Caco-2 (cell line): Measurements from ENCODE around the gene MAPK11. TPM values are rescaled to one million over a fixed set of nuclear protein-coding genes. Genes with fewer than 3 reads are reported as not detected.
A peak's percentile ranks its signal among the peaks of the same experiment; 100 is the strongest.

Source experiments
- BruUV-seq: library from RNA; stranded (reverse); fragments of 400-500 nt; replicated peaks from 2 replicates; lab custom pipeline; 2021; lab: Mats Ljungman, UMichigan
- CTCF ChIA-PET: fragments of 300-600 bp; sonication (Branson Sonifier 250); formaldehyde crosslinking; loops from one replicate; lab custom pipeline; 2022; ENCODE audit warnings: antibody characterized with exemption; lab: Charles Lee
- POLR2A ChIA-PET: fragments of 300-600 bp; sonication (Branson Sonifier 250); formaldehyde crosslinking; loops from one replicate; lab custom pipeline; 2022; ENCODE audit warnings: antibody characterized with exemption; lab: Charles Lee
- DNase-seq, 2 experiments: peaks; one replicate each; pipeline versions ENCODE4 v3.0.0 to v3.0.0-alpha.2; 2020 to 2022
- H3K27me3 ChIP-seq: replicated peaks from 2 replicates; pipeline ENCODE4 v1.6.0; 2011; ENCODE audit warnings: low read length; ENCODE audit not compliant: control insufficient read depth, insufficient read depth
- H3K36me3 ChIP-seq: 2 replicates; pipeline ENCODE4 v1.5.1; 2011; ENCODE audit warnings: low read length; ENCODE audit not compliant: control insufficient read depth, insufficient read depth
- H3K4me1 ChIP-seq: fragments of 250-450 bp; sonication (Bioruptor Pico); 2 replicates; pipeline ENCODE4 v1.5.1; 2020; ENCODE audit warnings: mild to moderate bottlenecking
- H3K4me3 ChIP-seq: 2 replicates; pipeline ENCODE4 v1.5.1; 2011; ENCODE audit warnings: low read depth, mild to moderate bottlenecking, control low read depth, low read length
- H3K9me3 ChIP-seq: fragments of 250-450 bp; sonication (Bioruptor Pico); 2 replicates; pipeline ENCODE4 v1.5.1; 2020; ENCODE audit warnings: mild to moderate bottlenecking, moderate library complexity
- H3K27ac Mint-ChIP-seq: one replicate; pipeline ENCODE4 v1.8.0; 2022; ENCODE audit warnings: mixed read lengths; ENCODE audit not compliant: unreplicated experiment
- H3K27me3 Mint-ChIP-seq: one replicate; pipeline ENCODE4 v1.8.0; 2022; ENCODE audit warnings: mixed read lengths; ENCODE audit not compliant: insufficient read depth, unreplicated experiment
- H3K36me3 Mint-ChIP-seq: one replicate; pipeline ENCODE4 v1.8.0; 2022; ENCODE audit warnings: mild to moderate bottlenecking, mixed read lengths; ENCODE audit not compliant: insufficient read depth, unreplicated experiment
- H3K4me1 Mint-ChIP-seq: one replicate; pipeline ENCODE4 v1.8.0; 2022; ENCODE audit warnings: low read depth, mixed read lengths; ENCODE audit not compliant: unreplicated experiment
- H3K4me3 Mint-ChIP-seq: one replicate; pipeline ENCODE4 v1.8.0; 2022; ENCODE audit warnings: mild to moderate bottlenecking, moderate library complexity, mixed read lengths; ENCODE audit not compliant: unreplicated experiment
- H3K9me3 Mint-ChIP-seq: one replicate; pipeline ENCODE4 v1.8.0; 2022; ENCODE audit warnings: mixed read lengths; ENCODE audit not compliant: unreplicated experiment
- intact Hi-C: fragments of 100-400 bp; cut with micrococcal nuclease; formaldehyde crosslinking; loops from one replicate; pipeline ENCODE4 v1.10.0; 2022; ENCODE audit not compliant: unreplicated experiment
- total RNA-seq: library from RNA; stranded (reverse); gene quantifications from 2 replicates; pipeline ENCODE4 v1.2.3, GENCODE V29; 2022
- TF ChIP-seq, protein P1 (sequence below), 2 experiments: fragments of 200-600 bp in 1 of 2; IDR thresholded peaks; 1 replicate in 1 of 2; 2 replicates in 1 of 2; pipeline versions ENCODE4 v1.5.1 to v1.8.0; 2011 to 2022; ENCODE audit warnings: antibody characterized with exemption in 1 of 2, control low read depth in 1 of 2, inconsistent platforms in 1 of 2, low read depth in 1 of 2, low read length in 1 of 2, mild to moderate bottlenecking in 1 of 2, moderate library complexity in 1 of 2; ENCODE audit not compliant: insufficient read depth in 1 of 2, severe bottlenecking in 1 of 2, unreplicated experiment in 1 of 2

The MAPK11 gene
- total RNA-seq, 1 experiment from 2014 or later: 1.3 TPM

DNA sequence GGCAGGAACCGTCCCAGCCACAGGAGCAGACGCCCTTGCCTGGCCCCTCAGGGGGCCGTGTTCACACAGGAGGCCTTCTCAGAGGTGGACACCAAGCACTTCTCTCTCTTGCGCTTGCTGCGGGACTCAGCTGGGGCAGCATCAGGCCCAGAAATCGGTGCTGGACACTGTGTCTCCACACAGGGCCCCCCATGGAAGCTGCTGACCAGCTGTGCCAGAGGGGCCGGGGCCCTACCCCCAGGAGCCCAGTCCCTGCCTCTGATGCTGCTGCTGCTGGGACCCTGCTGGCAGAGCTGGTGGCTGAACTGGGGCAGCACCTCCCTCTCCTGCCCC is 33.3 kb upstream of the MAPK11 start:
- peaks cover 2% of the 10 kb centered on the region for H3K36me3 ChIP-seq
- Mint-ChIP-seq H3K9me3 (no peaks in the 10 kb centered on the region), H3K27ac (peak overlapping the region; percentile 89), H3K27me3 (no peaks in the 10 kb centered on the region), H3K4me3 (no peak overlapping the region), H3K36me3 (peaks cover 6% of the 10 kb centered on the region), H3K4me1 (peaks cover 7% of the 10 kb centered on the region)
- intact Hi-C loops: no loop called here
- DNase-seq: no peak
- no TSS peak for BruUV-seq
- TF ChIP-seq, protein P1, sequence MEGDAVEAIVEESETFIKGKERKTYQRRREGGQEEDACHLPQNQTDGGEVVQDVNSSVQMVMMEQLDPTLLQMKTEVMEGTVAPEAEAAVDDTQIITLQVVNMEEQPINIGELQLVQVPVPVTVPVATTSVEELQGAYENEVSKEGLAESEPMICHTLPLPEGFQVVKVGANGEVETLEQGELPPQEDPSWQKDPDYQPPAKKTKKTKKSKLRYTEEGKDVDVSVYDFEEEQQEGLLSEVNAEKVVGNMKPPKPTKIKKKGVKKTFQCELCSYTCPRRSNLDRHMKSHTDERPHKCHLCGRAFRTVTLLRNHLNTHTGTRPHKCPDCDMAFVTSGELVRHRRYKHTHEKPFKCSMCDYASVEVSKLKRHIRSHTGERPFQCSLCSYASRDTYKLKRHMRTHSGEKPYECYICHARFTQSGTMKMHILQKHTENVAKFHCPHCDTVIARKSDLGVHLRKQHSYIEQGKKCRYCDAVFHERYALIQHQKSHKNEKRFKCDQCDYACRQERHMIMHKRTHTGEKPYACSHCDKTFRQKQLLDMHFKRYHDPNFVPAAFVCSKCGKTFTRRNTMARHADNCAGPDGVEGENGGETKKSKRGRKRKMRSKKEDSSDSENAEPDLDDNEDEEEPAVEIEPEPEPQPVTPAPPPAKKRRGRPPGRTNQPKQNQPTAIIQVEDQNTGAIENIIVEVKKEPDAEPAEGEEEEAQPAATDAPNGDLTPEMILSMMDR (IDR thresholded peaks at IDR 0.05; ENCODE audit: insufficient read depth in 1 of 2, low read depth in 1 of 2, low read length in 1 of 2, severe bottlenecking in 1 of 2, unreplicated experiment in 1 of 2): no peak
- H3K27me3 ChIP-seq: no peaks in the 10 kb centered on the region
- ChIA-PET CTCF (interaction anchor here (0.6 kb wide), 1 partner anchor 36 kb away, joined by 4 read pairs; no protein-coding TSS in a partner anchor), POLR2A (interaction anchor here (0.5 to 1.5 kb wide), 3 partner anchors 10 to 204 kb away, joined by 4 to 6 read pairs (median 4); partner anchors contain the start of gene LMF2)
- no peaks in the 10 kb centered on the region for H3K9me3 ChIP-seq
- H3K4me1 ChIP-seq: peaks cover 48% of the 10 kb centered on the region
- H3K4me3 ChIP-seq: no peak overlapping the region

DNA sequence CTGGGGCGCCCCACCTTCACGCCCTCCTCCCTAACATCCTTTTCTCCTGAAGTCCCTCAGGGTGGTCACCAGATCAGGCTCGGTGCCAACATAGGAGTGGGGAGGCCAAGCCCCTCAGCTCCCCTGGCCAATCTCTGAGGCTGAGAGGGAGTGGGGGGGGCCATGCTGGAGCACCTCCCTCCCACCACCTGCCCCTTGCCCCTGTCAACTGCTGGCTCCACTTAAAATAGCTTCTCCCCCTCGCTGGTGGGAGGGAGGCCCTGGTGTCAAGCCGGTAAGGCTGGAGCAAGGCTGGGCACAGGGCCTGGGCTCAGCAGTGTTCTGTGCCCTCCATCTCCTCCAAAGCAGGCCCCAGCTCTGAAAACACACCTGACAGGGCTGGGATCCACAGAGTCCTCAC is 32.4 kb upstream of the MAPK11 start:
- peaks cover 6% of the 10 kb centered on the region for H3K36me3 Mint-ChIP-seq

DNA sequence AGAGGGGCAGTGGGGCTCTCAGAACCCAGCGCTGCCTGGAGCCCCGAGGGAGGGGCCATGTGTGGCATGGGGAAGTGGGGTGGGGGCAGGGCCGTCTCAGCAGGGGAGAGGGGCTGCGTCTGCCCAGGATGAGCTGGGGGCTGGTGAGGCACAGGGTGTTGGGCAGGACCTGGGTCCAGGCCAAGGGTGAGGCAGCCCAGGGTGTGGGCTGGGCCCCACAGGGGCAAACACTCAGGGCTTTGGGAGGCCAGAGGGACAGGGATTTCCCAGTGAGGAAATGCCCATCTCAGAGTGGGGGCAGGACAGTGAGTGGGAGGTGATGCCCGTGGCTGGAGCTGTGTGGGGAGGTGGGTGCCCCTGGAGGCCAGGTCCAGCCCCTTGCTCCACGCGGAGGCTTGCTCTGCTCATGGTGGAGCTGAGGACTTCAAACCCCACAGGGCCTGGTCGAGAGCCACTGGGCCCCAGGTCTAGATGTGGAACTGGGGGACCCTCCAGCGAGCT is 31.9 kb upstream of the MAPK11 start:
- POLR2A ChIA-PET: no interaction called here
- no peak overlapping the region for H3K4me3 Mint-ChIP-seq

More for the DNA sequence above, 32.4 kb upstream of the MAPK11 start:
- no peaks in the 10 kb centered on the region for H3K9me3 Mint-ChIP-seq
- ChIA-PET CTCF (interaction anchor here (0.7 kb wide), 1 partner anchor 9 kb away, joined by 3 read pairs; no protein-coding TSS in a partner anchor), POLR2A (no interaction called here)
- no peak overlapping the region for H3K27ac Mint-ChIP-seq
- intact Hi-C loops: no loop called here
- Histone ChIP-seq H3K27me3 (no peaks in the 10 kb centered on the region), H3K9me3 (no peaks in the 10 kb centered on the region), H3K36me3 (peaks cover 2% of the 10 kb centered on the region), H3K4me1 (peaks cover 51% of the 10 kb centered on the region), H3K4me3 (no peak overlapping the region)
- H3K27me3 Mint-ChIP-seq: no peaks in the 10 kb centered on the region
- no peak overlapping the region for H3K4me3 Mint-ChIP-seq
- peaks cover 13% of the 10 kb centered on the region for H3K4me1 Mint-ChIP-seq
- TF ChIP-seq, protein P1 (IDR thresholded peaks at IDR 0.05; ENCODE audit: insufficient read depth in 1 of 2, low read depth in 1 of 2, low read length in 1 of 2, severe bottlenecking in 1 of 2, unreplicated experiment in 1 of 2): no peak
- BruUV-seq: no TSS peak
- DNase-seq: no peak

More for the DNA sequence above, 31.9 kb upstream of the MAPK11 start:
- no peaks in the 10 kb centered on the region for H3K27me3 Mint-ChIP-seq
- peaks cover 56% of the 10 kb centered on the region for H3K4me1 ChIP-seq
- no peak for DNase-seq
- BruUV-seq: no TSS peak
- TF ChIP-seq, protein P1 (IDR thresholded peaks at IDR 0.05; ENCODE audit: insufficient read depth in 1 of 2, low read depth in 1 of 2, low read length in 1 of 2, severe bottlenecking in 1 of 2, unreplicated experiment in 1 of 2): no peak
- no peaks in the 10 kb centered on the region for H3K27me3 ChIP-seq
- peaks cover 6% of the 10 kb centered on the region for H3K36me3 Mint-ChIP-seq
- H3K4me1 Mint-ChIP-seq: peaks cover 15% of the 10 kb centered on the region
- no peaks in the 10 kb centered on the region for H3K9me3 Mint-ChIP-seq
- CTCF ChIA-PET: interaction anchor here (0.7 kb wide), 1 partner anchor 9 kb away, joined by 3 read pairs; no protein-coding TSS in a partner anchor
- H3K9me3 ChIP-seq: no peaks in the 10 kb centered on the region
- intact Hi-C loops: no loop called here
- no peak overlapping the region for H3K27ac Mint-ChIP-seq
- no peak overlapping the region for H3K4me3 ChIP-seq
- peaks cover 2% of the 10 kb centered on the region for H3K36me3 ChIP-seq
